ENCODE measurements around the gene NTNG2.

DNA sequence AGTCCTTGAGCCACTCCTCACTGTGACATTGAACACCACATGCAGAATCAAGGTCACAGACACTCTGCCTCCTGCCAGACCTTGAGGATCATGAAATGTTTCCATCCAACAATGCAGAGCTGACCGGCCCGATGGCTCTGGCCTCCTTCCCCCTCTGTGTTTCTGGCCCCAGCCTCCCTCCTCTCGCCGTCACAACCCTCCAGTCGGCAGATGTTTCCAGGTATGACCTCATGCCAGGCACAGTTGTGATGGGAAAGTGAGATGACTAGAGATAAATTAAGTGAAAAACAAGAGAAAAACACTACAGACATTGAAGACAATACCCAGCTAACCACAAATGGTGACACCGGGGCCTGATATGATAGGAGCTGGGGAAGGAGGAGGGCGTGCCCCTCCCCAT lies 9.8 kb downstream of the NTNG2 start:
- no peak for TF ChIP-seq POLR2A (IDR thresholded peaks at IDR 0.05)
- TF ChIP-seq, protein P1, sequence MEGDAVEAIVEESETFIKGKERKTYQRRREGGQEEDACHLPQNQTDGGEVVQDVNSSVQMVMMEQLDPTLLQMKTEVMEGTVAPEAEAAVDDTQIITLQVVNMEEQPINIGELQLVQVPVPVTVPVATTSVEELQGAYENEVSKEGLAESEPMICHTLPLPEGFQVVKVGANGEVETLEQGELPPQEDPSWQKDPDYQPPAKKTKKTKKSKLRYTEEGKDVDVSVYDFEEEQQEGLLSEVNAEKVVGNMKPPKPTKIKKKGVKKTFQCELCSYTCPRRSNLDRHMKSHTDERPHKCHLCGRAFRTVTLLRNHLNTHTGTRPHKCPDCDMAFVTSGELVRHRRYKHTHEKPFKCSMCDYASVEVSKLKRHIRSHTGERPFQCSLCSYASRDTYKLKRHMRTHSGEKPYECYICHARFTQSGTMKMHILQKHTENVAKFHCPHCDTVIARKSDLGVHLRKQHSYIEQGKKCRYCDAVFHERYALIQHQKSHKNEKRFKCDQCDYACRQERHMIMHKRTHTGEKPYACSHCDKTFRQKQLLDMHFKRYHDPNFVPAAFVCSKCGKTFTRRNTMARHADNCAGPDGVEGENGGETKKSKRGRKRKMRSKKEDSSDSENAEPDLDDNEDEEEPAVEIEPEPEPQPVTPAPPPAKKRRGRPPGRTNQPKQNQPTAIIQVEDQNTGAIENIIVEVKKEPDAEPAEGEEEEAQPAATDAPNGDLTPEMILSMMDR (IDR thresholded peaks at IDR 0.05), result no peak
